Right atrium auricular region (tissue), 2 donors: ENCODE data around the gene FAH. TPM values are rescaled to one million over a fixed set of nuclear protein-coding genes. Genes with fewer than 3 reads are reported as not detected.
"Not testable (repeated sequence)": the region's sequence is repeated elsewhere in the genome, so short reads cannot be mapped to it uniquely, and the experiment has no call there.

Experiments used
- DNase-seq: peaks from one replicate; pipeline ENCODE4 v3.0.0-alpha.2; 2019; ENCODE audit warnings: low spot score
- H3K27ac ChIP-seq, 2 donors: fragments of 200-600 bp; sonication (generic); 1 replicate in 1 of 2; 2 replicates in 1 of 2; pipeline ENCODE4 v1.5.1; 2016 to 2019
- H3K27me3 ChIP-seq, 2 donors: fragments of 200-600 bp; sonication (generic); one replicate each; pipeline versions ENCODE4 v1.5.1 to v1.6.0; 2017 to 2019
- H3K36me3 ChIP-seq: fragments of 200-600 bp; sonication (generic); one replicate; pipeline ENCODE4 v1.5.1; 2016
- H3K4me1 ChIP-seq, 2 donors: fragments of 200-600 bp; sonication (generic); one replicate each; pipeline versions ENCODE4 v1.5.1 to v1.6.0; 2017 to 2019
- H3K4me3 ChIP-seq, 2 donors: fragments of 200-600 bp; sonication (generic); 1 replicate in 1 of 2; 2 replicates in 1 of 2; pipeline ENCODE4 v1.5.1; 2017 to 2019; ENCODE audit warnings: mild to moderate bottlenecking in 1 of 2, moderate library complexity in 1 of 2
- H3K9me3 ChIP-seq, 2 donors: fragments of 200-600 bp; sonication (generic); one replicate each; pipeline ENCODE4 v1.5.1; 2019
- CTCF ChIP-seq, 2 donors: fragments of 200-600 bp; sonication (generic); IDR thresholded peaks; one replicate each; pipeline ENCODE4 v1.5.1; 2019; ENCODE audit warnings: antibody characterized with exemption in 2 of 2
- total RNA-seq, 2 donors: library from RNA; depleted of rRNA; stranded (reverse); fragments of >200 nt; gene quantifications; one replicate each; pipeline ENCODE4 v1.1.0, GENCODE V29; 2016

The FAH gene
- total RNA-seq, 2 donors from 2014 or later: 14.4 to 14.6 TPM

GRCh38 chr15:80151576-80151975 lies 1.2 kb upstream of the FAH start:
- Histone ChIP-seq H3K27ac (peak overlapping the region in 1 of 2 donors; percentile 80), H3K27me3 (no peaks in the 10 kb centered on the region), H3K4me3 (peak overlapping the region in 1 of 2 donors; percentile 71), H3K36me3 (no peaks in the 10 kb centered on the region), H3K4me1 (peaks cover 0 to 18% of the 10 kb centered on the region in 2 donors), H3K9me3 (no peaks in the 10 kb centered on the region)
- DNase-seq: no peak
- no peak for TF ChIP-seq CTCF (IDR thresholded peaks at IDR 0.05)

GRCh38 chr15:80152180-80152895 lies 461 bp upstream of the FAH start:
- TF ChIP-seq CTCF (IDR thresholded peaks at IDR 0.05): no peak

GRCh38 chr15:80153900-80154299 lies 1.1 kb downstream of the FAH start:
- H3K4me3 ChIP-seq: peak overlapping the region in 1 of 2 donors; percentile 71
- DNase-seq: no peak
- H3K9me3 ChIP-seq: no peaks in the 10 kb centered on the region
- H3K27me3 ChIP-seq: no peaks in the 10 kb centered on the region
- H3K4me1 ChIP-seq: peaks cover 0 to 18% of the 10 kb centered on the region in 2 donors
- H3K36me3 ChIP-seq: no peaks in the 10 kb centered on the region
- H3K27ac ChIP-seq: peak overlapping the region; percentile 80 to 84
- no peak for TF ChIP-seq CTCF (IDR thresholded peaks at IDR 0.05)

More at GRCh38 chr15:80152180-80152895, 461 bp upstream of the FAH start:
- Histone ChIP-seq H3K27me3 (no peaks in the 10 kb centered on the region), H3K36me3 (no peaks in the 10 kb centered on the region), H3K4me3 (peak overlapping the region; percentile 66 to 71), H3K9me3 (no peaks in the 10 kb centered on the region), H3K27ac (peak overlapping the region; percentile 80 to 84), H3K4me1 (peaks cover 0 to 18% of the 10 kb centered on the region in 2 donors)
- peak; percentile 94 for DNase-seq

- TF ChIP-seq CTCF (IDR thresholded peaks at IDR 0.05): no peak
- Histone ChIP-seq H3K36me3 (no peaks in the 10 kb centered on the region), H3K27ac (no peak overlapping the region), H3K27me3 (no peaks in the 10 kb centered on the region), H3K4me3 (no peak overlapping the region), H3K9me3 (no peaks in the 10 kb centered on the region), H3K4me1 (peaks cover 0 to 18% of the 10 kb centered on the region in 2 donors)
- DNase-seq: no peak
Measured at GRCh38 chr15:80154336-80154735, 1.5 kb downstream of the FAH start.

GRCh38 chr15:80155001-80155377 lies 2.2 kb downstream of the FAH start:
- Histone ChIP-seq H3K4me1 (peaks cover 0 to 18% of the 10 kb centered on the region in 2 donors), H3K27ac (peak overlapping the region in 1 of 2 donors; percentile 12), H3K4me3 (no peak overlapping the region), H3K27me3 (no peaks in the 10 kb centered on the region), H3K36me3 (no peaks in the 10 kb centered on the region), H3K9me3 (no peaks in the 10 kb centered on the region)
- DNase-seq: no peak
- TF ChIP-seq CTCF (IDR thresholded peaks at IDR 0.05): no peak

GRCh38 chr15:80155378-80156175 lies 2.8 kb downstream of the FAH start:
- not testable (repeated sequence) for DNase-seq, H3K4me3 ChIP-seq, H3K9me3 ChIP-seq, H3K27me3 ChIP-seq, H3K36me3 ChIP-seq
- Histone ChIP-seq H3K4me1 (peaks cover 0 to 23% of the 10 kb centered on the region in 2 donors), H3K27ac (peak overlapping the region in 1 of 2 donors; percentile 12)
